GM18858 (cell line): ENCODE measurements around the gene KCNH1.

Source experiments
- ATAC-seq: cut with Tn5 transposase; IDR thresholded peaks from one replicate; pipeline ENCODE4 v1.9.1; 2021; ENCODE audit not compliant: unreplicated experiment

Gene KCNH1

GRCh38 chr1:210815641-210816550 lies 318.1 kb downstream of the KCNH1 start:
- no peak for ATAC-seq

GRCh38 chr1:210814382-210815123 lies 319.4 kb downstream of the KCNH1 start:
- ATAC-seq: no peak

- no peak for ATAC-seq
These were observed 332.4 kb downstream of the KCNH1 start for GRCh38 chr1:210801501-210801900.

GRCh38 chr1:210800756-210801155 lies 333.2 kb downstream of the KCNH1 start:
- no peak for ATAC-seq

GRCh38 chr1:210800301-210800700 lies 333.6 kb downstream of the KCNH1 start:
- ATAC-seq: no peak

- ATAC-seq: no peak
These were observed 336.5 kb downstream of the KCNH1 start for GRCh38 chr1:210797422-210797821.

GRCh38 chr1:210796421-210796820 lies 337.5 kb downstream of the KCNH1 start:
- no peak for ATAC-seq

- ATAC-seq: no peak
These were observed 339.5 kb downstream of the KCNH1 start for GRCh38 chr1:210794445-210794844.

- ATAC-seq: no peak
These were observed 341.5 kb downstream of the KCNH1 start for GRCh38 chr1:210792250-210793102.

GRCh38 chr1:210790196-210790595 lies 343.8 kb downstream of the KCNH1 start:
- ATAC-seq: no peak

- no peak for ATAC-seq
These were observed 346.1 kb downstream of the KCNH1 start for GRCh38 chr1:210787800-210788199.

- no peak for ATAC-seq
These were observed 347.4 kb downstream of the KCNH1 start for GRCh38 chr1:210786546-210786945.

- ATAC-seq: no peak
These were observed 350.0 kb downstream of the KCNH1 start for GRCh38 chr1:210783925-210784324.

- ATAC-seq: no peak
These were observed 352.3 kb downstream of the KCNH1 start for GRCh38 chr1:210781652-210782051.

GRCh38 chr1:210779269-210779668 lies 354.7 kb downstream of the KCNH1 start:
- ATAC-seq: no peak

- no peak for ATAC-seq
These were observed 356.0 kb downstream of the KCNH1 start for GRCh38 chr1:210777914-210778313.

GRCh38 chr1:210776712-210777111 lies 357.2 kb downstream of the KCNH1 start:
- ATAC-seq: no peak

GRCh38 chr1:210775289-210775688 lies 358.7 kb downstream of the KCNH1 start:
- ATAC-seq: no peak

- no peak for ATAC-seq
These were observed 360.5 kb downstream of the KCNH1 start for GRCh38 chr1:210773450-210773849.

- no peak for ATAC-seq
These were observed 362.8 kb downstream of the KCNH1 start for GRCh38 chr1:210771131-210771530.

- no peak for ATAC-seq
These were observed 363.5 kb downstream of the KCNH1 start for GRCh38 chr1:210770396-210770984.
